HL-60/S4 treated with retinoic acid at 250 ng/mL for 4 days and 3 days (cell line): ENCODE measurements around the gene ASB6.

ENCODE experiments used
- in situ Hi-C: fragments of 300-500 bp; cut with MboI; formaldehyde crosslinking; loops from 2 replicates; pipeline ENCODE4 v1.7.0; 2022; ENCODE audit warnings: low sequenced_read_pairs

ASB6 gene

GRCh38 chr9:129641750-129642585, at the start of gene ASB6:
Gene ASB6 (minus strand): TSS chr9:129642151. CDS start chr9:129641999, 152 bp downstream.
- in situ Hi-C loops: no loop called here

- in situ Hi-C loops: no loop called here
These were observed 46.5 kb upstream of the ASB6 start for GRCh38 chr9:129688285-129689043.

DNA sequence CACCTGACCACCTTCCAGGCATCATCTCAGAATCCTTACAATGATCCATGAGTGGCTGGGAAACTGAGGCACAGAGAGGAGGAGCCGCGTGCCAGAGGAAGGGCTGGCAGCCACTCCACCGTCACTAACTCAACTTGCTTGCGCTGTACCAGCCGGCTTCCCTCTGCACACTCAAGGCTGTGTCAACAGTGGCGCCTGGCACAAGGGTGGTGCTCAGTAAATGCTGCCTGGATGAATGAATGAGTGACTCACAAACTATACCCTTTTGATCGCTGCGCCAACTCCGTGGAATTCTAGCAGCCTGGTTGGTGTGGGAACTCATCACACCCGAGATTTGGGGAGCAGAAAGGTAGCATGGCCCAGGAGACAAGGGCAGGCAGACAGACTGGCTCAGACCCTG, 45.4 kb upstream of the ASB6 start:
- in situ Hi-C loops: no loop called here

GRCh38 chr9:129686736-129687135, 44.8 kb upstream of the ASB6 start:
- in situ Hi-C loops: no loop called here

DNA sequence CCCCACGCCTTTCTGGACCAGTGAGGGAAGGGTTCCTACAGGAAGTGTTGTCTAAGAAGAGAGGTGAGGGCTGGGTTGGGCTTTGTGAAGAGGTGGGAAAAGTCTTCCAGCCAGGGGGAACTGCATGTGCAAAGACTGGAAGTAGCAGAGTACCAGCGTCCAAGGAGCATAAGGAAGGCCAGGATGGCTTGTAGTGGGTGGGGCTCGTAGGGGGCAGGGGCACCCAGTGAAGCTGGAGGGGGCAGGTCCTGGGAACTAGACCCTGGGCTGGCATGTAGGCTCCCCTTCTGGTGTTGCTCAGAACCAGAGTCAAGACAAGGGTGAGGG, 43.9 kb upstream of the ASB6 start:
- in situ Hi-C loops: no loop called here

GRCh38 chr9:129685220-129685932, 43.4 kb upstream of the ASB6 start:
- in situ Hi-C loops: no loop called here

GRCh38 chr9:129682381-129682780, 40.4 kb upstream of the ASB6 start:
- in situ Hi-C loops: no loop called here

DNA sequence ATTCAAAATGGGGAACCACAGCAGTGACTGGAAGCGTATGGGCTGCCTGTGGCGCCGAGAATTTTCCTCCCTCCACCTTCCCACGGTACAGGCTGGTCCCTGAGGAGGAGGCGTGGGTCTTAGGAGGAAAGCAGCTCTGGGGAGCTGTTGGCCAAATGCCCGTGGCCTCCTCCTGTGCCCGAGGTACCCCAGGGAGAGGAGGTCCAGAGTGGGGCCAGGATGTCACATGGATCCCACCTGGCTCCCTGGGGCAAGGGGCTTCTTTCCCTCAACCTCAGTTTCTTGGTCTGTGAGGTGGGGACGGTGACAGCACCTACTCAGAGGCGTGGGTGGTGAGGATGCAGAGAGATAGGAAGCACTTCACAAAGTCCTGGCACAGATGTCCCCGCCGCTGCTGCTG, 40.0 kb upstream of the ASB6 start:
- in situ Hi-C loops: no loop called here

DNA sequence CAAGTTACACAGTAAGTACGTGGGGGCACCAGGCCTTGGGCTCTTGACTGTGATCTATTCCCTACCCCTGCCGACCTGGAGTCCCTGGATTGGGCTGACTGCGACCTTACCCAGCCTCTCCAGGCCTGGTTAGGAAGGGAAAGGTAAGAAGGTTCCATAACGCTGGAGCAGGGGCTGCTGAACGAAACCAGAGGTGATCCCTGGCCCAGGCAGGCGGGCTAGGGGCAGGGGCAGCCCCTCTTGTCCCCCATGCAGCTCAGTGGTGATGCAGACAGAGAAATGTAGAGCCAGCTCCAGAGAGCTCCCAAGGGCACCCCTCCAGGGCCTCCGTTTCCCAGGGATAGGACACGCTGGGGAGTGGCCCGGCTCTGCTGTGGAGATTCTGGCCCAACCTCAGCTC, 37.6 kb upstream of the ASB6 start:
- in situ Hi-C loops: no loop called here

DNA sequence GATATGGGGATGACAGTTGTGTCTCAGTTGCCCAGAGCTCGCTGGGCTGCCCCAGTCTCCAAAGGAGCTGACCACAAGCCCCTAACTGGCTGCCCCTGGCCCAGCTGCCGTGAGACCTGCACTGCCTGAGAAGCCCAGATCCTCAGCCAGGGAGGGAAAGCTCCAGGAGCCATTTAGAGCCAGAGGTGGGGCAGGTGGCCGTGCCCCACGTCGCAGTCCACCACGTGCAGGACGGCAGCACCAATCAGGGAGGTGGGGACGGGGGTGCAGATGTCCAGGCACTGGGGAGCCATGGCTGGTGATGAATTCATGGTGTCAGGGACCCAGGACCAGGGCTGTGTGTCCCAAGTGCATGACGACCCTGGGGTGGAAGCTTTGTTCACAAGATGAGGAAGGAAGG, 36.9 kb upstream of the ASB6 start:
- in situ Hi-C loops: no loop called here

GRCh38 chr9:129677456-129677855, 35.5 kb upstream of the ASB6 start:
- in situ Hi-C loops: no loop called here

GRCh38 chr9:129676975-129677374, 35.0 kb upstream of the ASB6 start:
- in situ Hi-C loops: no loop called here

DNA sequence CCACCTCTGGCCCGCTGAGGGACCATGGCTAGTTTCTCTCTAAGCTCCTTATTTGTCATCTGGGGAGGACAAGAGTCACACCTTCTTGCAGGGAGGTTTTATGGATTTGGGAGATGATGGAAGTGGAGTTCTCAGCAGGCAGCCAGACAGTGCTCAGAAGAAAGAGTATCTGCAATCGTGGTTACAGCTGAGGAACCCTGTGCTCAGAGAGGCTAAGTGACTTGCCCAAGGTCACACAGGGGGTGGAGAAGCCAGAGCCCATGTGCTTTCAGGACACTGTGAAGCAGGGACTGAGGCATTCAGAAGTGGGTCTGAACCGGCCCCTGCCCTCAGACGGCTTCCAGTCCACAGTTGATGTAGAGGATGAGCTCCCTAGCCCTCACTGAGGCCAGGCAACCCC, 34.3 kb upstream of the ASB6 start:
- in situ Hi-C loops: no loop called here

- in situ Hi-C loops: no loop called here
These were observed 33.7 kb upstream of the ASB6 start for GRCh38 chr9:129675620-129676019.

DNA sequence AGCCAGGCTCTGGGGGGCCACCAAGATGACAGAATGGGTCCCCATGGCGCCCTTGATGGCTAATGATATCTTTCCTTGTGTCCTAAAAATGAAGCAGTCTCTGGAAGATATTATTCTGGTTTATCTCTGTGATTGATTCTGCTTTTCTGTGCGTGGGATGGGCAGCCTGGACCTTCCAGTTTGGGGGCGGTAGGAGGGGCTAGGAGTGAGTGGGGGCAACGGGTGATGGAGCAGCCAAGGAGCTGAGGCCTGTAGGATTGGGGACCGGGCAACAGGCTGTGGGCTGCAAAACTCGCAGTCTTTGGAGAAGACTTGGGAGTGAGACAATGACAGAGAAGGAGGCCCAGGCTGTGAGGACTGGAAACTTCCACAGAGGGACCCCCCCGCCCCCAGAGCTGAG, 32.3 kb upstream of the ASB6 start:
- in situ Hi-C loops: no loop called here

- in situ Hi-C loops: no loop called here
These were observed 31.7 kb upstream of the ASB6 start for GRCh38 chr9:129673602-129674001.

DNA sequence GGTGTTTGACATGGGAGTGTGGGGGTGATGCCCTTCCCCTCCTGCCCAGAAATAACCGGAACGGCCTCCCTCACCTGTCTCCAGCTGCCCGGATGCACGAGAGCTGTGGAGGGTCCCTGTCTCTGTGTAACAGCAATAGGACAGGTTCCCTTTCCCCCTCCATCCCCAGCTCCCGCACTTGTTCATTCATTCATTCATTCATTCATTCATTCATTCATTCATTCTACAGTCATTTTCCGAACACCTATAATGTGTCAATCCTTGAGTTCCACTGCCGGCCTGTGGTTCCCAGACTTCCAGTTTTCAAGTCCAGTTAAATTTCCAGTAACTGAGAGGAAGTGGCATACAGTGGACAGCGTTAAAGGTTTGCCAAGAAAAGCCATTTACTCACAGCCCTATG, 30.8 kb upstream of the ASB6 start:
- in situ Hi-C loops: no loop called here

GRCh38 chr9:129671519-129671918, 29.6 kb upstream of the ASB6 start:
- in situ Hi-C loops: no loop called here

GRCh38 chr9:129671065-129671464, 29.1 kb upstream of the ASB6 start:
- in situ Hi-C loops: no loop called here

- in situ Hi-C loops: no loop called here
These were observed 28.0 kb upstream of the ASB6 start for GRCh38 chr9:129669946-129670345.

DNA sequence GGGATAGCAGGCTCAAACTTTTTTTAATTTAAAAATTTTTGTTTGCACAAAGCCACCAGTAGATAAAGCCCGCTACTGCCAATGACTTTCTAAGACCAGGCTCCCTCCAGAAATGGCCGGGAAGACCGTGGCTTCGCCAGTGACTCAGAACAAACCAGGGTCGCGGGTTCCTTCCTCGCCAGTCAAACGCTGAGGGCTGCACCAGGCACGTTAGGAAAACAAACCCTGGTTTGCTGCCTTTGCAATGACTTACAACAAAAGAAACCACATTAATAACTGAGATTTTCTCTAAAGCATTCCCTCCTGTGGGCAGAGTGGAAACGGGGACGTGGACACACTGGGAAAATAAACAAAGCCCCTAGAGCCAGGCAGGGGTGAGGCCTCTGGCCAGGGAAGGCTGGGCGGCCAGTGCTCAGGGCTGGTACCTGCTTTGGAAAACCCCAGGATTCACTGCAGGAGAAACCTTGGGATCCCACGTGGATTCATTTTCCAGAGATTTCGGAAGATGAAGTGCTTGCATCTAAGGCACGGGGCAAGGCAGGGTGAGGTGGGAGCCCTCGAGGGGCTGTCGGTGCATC, 27.3 kb upstream of the ASB6 start:
- in situ Hi-C loops: no loop called here
